HG02943 (cell line): Measurements from ENCODE around the gene IL22.

Experiments
- ATAC-seq: cut with Tn5 transposase; IDR thresholded peaks from one replicate; pipeline ENCODE4 v1.9.1; 2021; ENCODE audit warnings: mild to moderate bottlenecking, low read depth, moderate library complexity; ENCODE audit not compliant: unreplicated experiment

Gene IL22

DNA sequence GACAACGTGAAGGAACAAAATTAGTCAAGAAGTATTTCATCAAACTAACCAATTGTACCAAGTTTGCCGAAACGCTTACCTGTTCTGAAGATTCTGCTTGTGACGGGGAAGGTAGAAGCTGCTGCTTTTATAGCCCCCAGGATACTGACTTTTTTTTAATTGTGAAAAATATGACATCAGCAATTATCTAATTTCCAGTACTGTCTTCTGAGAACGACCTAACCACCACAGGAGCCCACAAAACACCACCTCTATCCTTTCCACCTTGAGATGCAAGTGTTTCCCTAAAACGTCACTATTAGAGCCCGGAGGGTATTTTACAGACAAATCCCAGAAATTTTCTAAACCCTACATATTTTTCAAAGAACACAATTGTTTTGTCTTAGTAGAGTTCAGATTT lies at the start of gene IL22:
Gene IL22, minus strand, starts transcription at position 101 of the 400 bp plus-strand sequence. CDS start 156 bp downstream, outside the sequence.
- ATAC-seq = no peak

DNA sequence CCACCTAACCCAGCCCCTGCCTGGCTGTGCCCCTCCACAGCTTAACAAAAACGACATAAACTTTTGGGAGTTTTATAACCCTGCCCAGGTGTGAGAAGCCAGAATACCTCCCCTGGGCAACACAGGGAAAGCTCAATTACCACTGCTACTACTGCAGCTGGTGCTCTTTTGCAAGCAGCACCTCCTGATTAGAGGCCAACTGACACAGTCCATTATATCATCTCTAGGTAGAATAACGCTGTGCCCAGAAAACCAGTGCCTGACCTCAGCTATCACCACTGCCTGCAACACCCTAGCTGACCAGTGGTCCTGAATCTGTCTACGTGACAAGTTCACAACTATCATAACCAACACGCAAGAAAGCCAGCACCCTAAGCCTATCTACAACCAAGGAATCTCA lies 44.5 kb upstream of the IL22 start:
- no peak for ATAC-seq

DNA sequence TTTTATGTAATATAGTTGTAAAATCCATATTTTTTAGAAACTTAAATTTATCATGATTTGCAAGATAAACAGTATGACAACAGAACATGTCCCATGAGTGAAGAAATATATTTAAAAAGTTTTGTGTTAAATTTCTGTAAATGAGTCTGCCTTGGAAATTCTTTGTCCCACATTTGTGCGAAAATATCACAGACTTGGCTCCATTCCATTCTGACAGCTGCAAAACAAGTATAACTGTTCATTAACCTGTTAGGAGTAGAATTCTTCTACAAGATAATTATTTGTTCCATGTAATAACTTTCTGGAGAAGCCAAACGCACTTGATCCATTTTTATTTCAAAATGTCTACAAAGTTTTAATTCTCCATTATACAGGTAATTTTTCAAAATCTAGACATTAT lies 40.8 kb upstream of the IL22 start:
- ATAC-seq = no peak

GRCh38 chr12:68293347-68293746 lies 39.9 kb upstream of the IL22 start:
- ATAC-seq = no peak

DNA sequence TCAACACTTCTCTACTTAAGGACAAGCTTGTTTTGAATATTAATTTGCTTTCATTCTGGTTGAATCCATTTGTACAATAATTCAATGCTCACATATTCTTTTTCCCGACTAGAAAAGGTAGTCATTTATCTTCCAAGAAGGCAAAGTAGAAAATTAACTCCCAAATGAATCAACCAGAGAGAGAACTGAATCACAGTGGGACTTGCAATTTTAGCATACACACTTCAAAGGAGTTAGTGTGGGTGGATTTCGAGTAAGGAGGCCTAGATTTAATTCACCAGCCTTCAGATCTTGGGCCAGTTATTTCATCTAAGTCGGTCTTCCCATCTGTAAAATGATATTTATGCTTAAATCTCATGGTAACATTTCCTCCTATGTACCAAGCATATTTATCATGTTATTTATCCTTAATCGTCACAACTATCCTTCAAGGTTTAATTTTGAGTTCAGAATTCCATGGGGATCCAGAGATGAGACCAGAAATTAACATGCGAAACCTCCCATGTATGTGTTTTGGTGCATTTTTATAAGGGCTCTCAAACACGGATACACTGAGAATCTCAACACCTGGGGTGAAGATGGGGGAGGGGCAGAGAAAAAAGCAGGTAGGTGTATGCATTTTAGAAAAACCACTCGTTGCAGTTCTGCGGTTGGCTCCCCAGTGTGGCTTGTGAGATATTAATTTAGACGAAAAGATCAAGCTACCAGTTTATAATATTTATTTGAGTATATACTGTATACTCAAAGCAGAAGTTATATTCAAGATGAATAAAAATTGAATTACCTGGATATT lies 38.9 kb upstream of the IL22 start:
- ATAC-seq = no peak

- no peak for ATAC-seq
These were observed 38.1 kb upstream of the IL22 start for GRCh38 chr12:68291396-68292036.

DNA sequence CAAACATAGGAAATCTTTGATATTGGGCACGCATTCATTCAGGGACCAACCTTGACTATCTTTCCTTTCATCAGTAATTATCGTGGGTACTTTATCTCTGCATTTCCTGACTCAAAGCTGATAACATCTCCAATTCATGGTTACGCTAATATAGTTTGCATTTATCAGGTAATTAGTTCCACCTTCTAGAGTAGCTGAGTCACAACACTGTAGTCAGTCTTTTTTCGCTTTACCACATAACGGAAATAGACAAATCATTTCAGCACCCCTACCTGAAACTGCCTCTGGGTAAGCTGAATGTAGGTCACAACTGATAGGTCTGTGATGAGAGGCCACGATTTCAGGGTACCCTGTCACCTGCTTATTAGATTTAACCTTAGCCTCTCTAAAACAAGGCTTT lies 36.7 kb upstream of the IL22 start:
- ATAC-seq = no peak

DNA sequence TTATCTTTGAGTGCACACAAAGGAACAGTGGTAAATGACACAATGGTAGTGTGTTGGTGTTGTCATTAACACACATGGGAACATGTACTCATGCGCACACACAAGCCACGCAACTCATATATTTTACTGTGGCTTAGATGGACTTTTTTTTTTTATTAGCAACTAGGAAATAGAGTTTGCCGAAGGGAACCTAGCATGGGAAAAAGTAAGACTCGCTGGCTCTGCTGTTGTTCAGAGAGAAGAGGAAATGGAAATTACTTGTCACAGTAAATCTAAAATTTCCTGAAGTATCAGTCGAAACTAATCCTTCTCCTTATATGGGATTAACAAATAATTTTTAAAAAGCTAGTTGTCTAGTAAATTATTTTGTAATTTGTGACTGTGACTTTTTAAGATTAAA lies 33.7 kb upstream of the IL22 start:
- ATAC-seq = no peak

- no peak for ATAC-seq
These were observed 33.0 kb upstream of the IL22 start for GRCh38 chr12:68286396-68286795.

DNA sequence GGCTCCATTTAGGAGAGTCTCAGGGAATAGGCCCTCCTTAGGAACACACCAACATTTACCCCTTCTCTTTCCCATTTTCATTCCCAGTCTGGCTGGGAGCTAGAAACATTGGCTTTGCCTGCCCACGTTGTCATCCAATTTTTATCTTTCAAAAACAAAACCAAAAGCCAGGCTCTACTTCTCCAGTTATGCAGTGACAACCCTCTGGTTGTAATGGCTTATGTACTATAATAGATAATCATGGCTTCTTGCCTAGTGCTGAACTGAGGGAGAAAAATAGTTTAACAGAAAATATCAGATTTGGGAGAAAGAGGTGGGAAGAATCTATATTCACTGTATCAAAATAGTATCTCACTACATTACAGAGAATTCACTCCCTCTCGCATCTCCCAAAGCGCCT lies 32.1 kb upstream of the IL22 start:
- ATAC-seq = no peak

DNA sequence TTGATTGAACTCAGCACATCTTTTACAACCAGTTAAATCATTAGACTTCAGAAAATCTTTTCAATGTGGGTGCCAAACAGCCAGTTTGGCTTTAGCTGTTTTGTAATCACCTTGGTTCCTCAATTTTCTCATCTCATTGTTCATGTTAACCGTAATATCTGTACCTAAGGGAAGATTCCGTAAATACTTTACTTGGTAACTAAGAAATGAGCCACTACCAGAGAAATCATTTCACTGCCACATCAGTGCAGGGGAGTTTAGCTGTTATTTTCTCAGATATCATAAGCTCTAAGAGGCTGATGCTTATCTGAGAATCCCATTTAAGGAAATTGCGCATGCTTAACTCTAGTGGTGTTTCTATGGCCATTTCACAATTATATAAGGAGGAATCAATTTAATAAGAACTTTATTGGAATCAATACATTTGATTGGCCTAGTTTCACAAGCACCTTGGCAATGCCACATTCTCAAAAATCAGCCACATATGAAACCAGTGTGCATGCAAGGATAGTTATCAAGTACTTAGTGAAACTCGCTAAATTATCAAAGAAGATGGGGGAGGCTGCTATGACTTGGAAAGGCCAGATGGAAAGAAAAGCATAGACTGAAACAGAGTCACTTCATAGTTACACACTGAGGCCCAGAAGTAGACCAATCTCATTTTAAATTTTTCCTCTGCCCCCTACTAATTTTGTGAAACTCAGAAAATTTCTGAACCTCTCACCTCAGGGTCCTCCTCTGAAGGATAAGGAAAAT lies 28.1 kb upstream of the IL22 start:
- ATAC-seq = no peak

DNA sequence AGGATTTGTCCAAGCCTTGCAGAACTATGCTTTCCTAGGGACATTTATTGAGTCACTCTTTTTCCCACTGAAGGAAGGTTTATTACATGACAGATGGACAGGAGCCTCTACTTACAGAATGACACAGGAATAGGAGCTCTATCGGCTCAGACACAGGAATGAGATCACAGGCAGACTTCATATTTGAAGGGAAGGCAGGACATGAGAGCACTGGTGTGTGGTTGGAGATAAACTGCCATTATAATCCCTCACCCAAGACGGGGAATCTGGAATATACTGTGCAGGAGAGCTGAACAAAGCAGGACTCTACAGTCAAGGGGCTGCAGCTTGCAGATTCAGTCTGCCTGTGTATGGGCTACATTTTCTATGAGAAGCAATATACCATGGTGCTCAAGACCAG lies 26.8 kb upstream of the IL22 start:
- no peak for ATAC-seq

GRCh38 chr12:68279227-68280054 lies 26.0 kb upstream of the IL22 start:
- ATAC-seq = no peak

GRCh38 chr12:68276402-68276930 lies 23.1 kb upstream of the IL22 start:
- ATAC-seq = no peak

DNA sequence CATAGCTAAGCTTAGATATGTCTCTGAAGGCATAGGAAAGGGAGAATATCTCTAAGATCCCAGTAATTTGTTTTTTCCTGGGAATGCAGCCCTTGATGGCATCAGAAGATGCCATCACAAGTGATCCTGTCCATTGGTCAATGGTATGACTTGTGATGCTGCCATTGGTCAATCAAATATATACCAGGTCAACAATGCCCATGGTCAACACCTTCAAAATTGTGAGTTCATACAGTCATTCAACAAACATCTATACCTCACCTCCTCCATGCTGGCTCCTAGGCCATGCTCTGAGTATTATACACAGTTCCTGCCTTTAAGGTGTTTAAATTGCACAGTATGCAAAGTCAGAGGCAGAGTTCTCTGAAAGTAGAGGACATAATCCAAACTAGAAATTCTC lies 19.3 kb upstream of the IL22 start:
- no peak for ATAC-seq

DNA sequence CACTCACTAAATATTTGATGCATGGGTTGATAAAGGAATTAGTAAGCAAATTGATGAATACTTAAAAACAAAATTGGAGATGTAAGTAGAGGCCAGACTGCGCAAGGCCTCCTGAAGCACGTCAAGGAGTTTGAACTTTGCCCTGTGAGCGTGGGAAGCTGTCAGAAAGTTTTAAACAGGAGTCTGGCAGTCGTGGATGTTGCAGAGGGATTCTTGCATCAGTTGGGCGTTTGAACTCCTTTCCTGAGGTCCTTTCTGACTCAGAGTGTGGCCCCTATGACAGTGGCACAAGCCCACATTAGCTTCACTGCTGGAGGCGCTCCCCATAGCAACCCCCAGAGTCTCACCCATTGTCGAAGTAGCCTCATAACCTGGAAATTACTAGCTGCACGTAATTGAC lies 17.9 kb upstream of the IL22 start:
- ATAC-seq = no peak

GRCh38 chr12:68270358-68270757 lies 17.0 kb upstream of the IL22 start:
- ATAC-seq = no peak

DNA sequence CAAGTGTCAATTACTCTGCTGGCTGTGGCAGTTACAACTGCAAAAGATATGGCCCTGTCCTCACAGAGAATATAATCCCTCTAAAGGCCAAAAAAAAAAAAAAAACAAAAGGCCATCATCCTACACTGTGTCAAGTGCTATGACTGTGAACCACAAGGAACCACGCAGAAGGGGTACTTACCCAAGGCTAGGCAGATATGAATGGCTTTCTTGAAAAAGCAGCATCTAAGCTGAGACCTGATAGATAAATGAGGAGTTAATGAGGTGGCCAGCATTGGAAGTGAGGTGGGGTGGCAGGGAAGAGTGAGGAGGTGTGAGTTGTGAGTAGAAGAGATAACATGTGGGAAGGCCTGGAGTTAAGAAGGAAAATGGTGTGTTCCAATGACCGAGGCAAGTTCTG lies 16.4 kb upstream of the IL22 start:
- ATAC-seq = no peak

- no peak for ATAC-seq
These were observed 15.6 kb upstream of the IL22 start for GRCh38 chr12:68268967-68269366.

- ATAC-seq = no peak
These were observed 14.5 kb upstream of the IL22 start for GRCh38 chr12:68267892-68268396.
